Ectodermal cell (in vitro differentiated cells): ENCODE data around the gene ICA1L.

Experiments
- H3K27ac ChIP-seq: 2 replicates; pipeline ENCODE4 v1.7.0; 2013; ENCODE audit warnings: mild to moderate bottlenecking, low read depth, low read length; ENCODE audit not compliant: insufficient read depth, poor library complexity, severe bottlenecking
- H3K27me3 ChIP-seq: 2 replicates; pipeline ENCODE4 v1.7.0; 2013; ENCODE audit warnings: mild to moderate bottlenecking, low read length; ENCODE audit not compliant: insufficient read depth, control insufficient read depth, poor library complexity, severe bottlenecking
- H3K36me3 ChIP-seq: one replicate; pipeline ENCODE4 v1.7.0; 2013; ENCODE audit warnings: low read length; ENCODE audit not compliant: control insufficient read depth, insufficient read depth
- H3K4me1 ChIP-seq: one replicate; pipeline ENCODE4 v1.7.0; 2013; ENCODE audit warnings: low read length; ENCODE audit not compliant: control insufficient read depth, insufficient read depth
- H3K4me3 ChIP-seq: 2 replicates; pipeline ENCODE4 v1.7.0; 2013; ENCODE audit warnings: low read depth, low read length, control low read depth; ENCODE audit not compliant: insufficient read depth
- H3K9me3 ChIP-seq: 2 replicates; pipeline ENCODE4 v1.7.0; 2013; ENCODE audit warnings: mild to moderate bottlenecking, low read length, moderate library complexity; ENCODE audit not compliant: control insufficient read depth
- WGBS, 2 experiments: methylation state at CpG; one replicate each; pipeline ENCODE4 v1.1.7; 2013; ENCODE audit warnings: missing lambda C conversion rate in 2 of 2; 5-methylcytosine and 5-hydroxymethylcytosine counted together

Gene ICA1L

DNA sequence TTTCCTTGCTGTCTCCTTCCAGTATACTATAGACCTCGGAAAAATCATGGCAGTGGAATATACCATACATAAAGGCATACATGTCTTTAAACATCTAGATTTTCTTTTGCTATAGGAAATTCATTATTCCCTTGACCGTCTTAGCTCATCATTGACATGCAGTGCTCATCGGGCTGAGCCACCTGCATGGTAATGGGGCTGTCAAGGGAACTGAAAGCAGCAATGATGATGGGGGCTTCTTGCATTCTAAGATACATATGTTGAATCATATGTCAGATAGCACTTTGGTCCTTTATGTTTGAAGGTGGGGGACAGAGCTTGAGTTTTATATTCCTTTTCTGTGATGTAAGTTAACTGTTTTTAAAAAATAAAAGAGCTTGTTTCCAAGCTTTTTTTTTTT lies 106.6 kb downstream of the ICA1L start:
- no peak overlapping the region for H3K4me3 ChIP-seq
- H3K27me3 ChIP-seq = no peaks in the 10 kb centered on the region
- H3K9me3 ChIP-seq = no peaks in the 10 kb centered on the region
- H3K4me1 ChIP-seq = no peaks in the 10 kb centered on the region
- H3K36me3 ChIP-seq = no peaks in the 10 kb centered on the region
- no peak overlapping the region for H3K27ac ChIP-seq
- WGBS, 2 experiments = 85 to 95% methylated on average over 3 of the region's 3 CpGs

DNA sequence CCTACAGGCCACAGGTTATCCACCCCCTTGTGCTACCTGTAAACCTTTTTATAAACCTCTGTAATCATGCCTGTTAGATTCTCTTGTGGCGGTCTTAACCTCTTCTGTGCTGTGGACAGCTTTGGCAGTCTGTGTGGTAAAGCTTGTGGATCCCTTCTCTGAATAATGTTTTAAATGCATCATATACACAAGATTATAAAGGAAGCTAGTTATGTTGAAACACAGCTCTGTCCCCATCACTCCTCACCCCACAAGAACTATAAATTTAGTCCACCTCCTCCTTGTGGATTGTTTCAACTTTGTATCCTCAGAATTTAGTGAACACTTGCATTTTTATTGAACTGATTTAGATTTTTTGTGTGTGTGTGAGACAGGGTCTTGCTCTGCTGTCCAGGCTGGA lies 107.7 kb downstream of the ICA1L start:
- Histone ChIP-seq H3K4me3 (no peak overlapping the region), H3K9me3 (no peaks in the 10 kb centered on the region), H3K36me3 (peaks cover 5% of the 10 kb centered on the region), H3K27me3 (no peaks in the 10 kb centered on the region), H3K4me1 (no peaks in the 10 kb centered on the region), H3K27ac (no peak overlapping the region)
- WGBS, 2 experiments = 88 to 100% methylated on average over 1 of the region's 1 CpG

GRCh38 chr2:202762556-202762955 lies 109.0 kb downstream of the ICA1L start:
- Histone ChIP-seq H3K9me3 (no peaks in the 10 kb centered on the region), H3K36me3 (peaks cover 9% of the 10 kb centered on the region), H3K4me3 (no peak overlapping the region), H3K27me3 (no peaks in the 10 kb centered on the region), H3K4me1 (no peaks in the 10 kb centered on the region), H3K27ac (no peak overlapping the region)
- 81 to 92% methylated on average over 3 to 4 of the region's 4 CpGs for WGBS, 2 experiments

- peaks cover 16% of the 10 kb centered on the region for H3K36me3 ChIP-seq
Measured at GRCh38 chr2:202760848-202761247, 110.7 kb downstream of the ICA1L start.

DNA sequence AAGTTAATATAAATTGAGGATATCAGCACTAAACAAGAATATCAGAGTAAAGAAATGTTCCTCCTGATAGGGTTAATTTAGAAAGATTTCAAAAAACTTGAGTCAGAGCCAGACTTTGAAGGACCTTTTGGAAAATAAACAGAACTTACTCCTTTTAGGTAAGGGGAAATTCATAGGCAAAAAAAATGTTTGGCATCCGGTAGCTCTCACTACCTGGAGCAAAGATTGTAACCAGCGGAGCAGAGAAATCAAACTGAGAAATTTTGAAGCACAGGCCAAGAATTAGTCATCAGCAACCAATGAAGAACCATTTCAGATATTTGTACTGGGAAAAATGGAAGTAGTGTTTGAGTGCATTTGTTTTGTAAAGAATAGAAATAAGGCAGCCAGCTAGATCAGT lies 113.0 kb downstream of the ICA1L start:
- peaks cover 16% of the 10 kb centered on the region for H3K36me3 ChIP-seq
- H3K4me3 ChIP-seq = no peak overlapping the region
- WGBS, 2 experiments = 93 to 97% methylated on average over 2 of the region's 2 CpGs

More at GRCh38 chr2:202760848-202761247, 110.7 kb downstream of the ICA1L start:
- no peaks in the 10 kb centered on the region for H3K27me3 ChIP-seq
- no peaks in the 10 kb centered on the region for H3K9me3 ChIP-seq
- WGBS, 2 experiments = 87 to 99% methylated on average over 2 of the region's 2 CpGs
- H3K4me1 ChIP-seq = no peaks in the 10 kb centered on the region
- H3K27ac ChIP-seq = no peak overlapping the region
- no peak overlapping the region for H3K4me3 ChIP-seq

GRCh38 chr2:202758128-202758527 lies 113.4 kb downstream of the ICA1L start:
- Histone ChIP-seq H3K4me3 (no peak overlapping the region), H3K27ac (no peak overlapping the region), H3K4me1 (no peaks in the 10 kb centered on the region), H3K36me3 (peaks cover 16% of the 10 kb centered on the region), H3K27me3 (no peaks in the 10 kb centered on the region), H3K9me3 (no peaks in the 10 kb centered on the region)
- 100% methylated on average over 3 of the region's 4 CpGs for WGBS, 2 experiments

More for the DNA sequence above, 113.0 kb downstream of the ICA1L start:
- Histone ChIP-seq H3K4me1 (no peaks in the 10 kb centered on the region), H3K27ac (no peak overlapping the region), H3K27me3 (no peaks in the 10 kb centered on the region), H3K9me3 (no peaks in the 10 kb centered on the region)

GRCh38 chr2:202757339-202757738 lies 114.2 kb downstream of the ICA1L start:
- WGBS, 2 experiments = 95% methylated on average over 5 of the region's 5 CpGs
- peaks cover 16% of the 10 kb centered on the region for H3K36me3 ChIP-seq

DNA sequence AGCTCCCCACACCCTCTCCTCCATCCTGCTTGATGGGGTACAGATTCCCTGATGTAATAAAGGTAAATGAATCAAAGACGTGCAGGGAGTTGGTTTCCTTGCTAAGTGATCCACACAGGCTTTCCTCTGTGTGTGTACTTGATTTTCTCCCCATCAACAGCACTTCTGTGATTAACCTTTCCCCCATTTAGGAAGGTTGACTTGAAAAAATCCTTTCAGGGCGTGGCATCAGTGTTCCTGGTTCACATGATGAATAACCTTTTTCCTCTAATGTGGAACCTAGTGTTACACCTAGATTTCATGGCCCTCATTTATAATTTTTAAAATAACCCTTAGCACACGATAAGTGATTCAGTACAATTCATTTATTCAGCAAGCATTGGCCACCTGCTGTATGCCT lies 115.0 kb downstream of the ICA1L start:
- Histone ChIP-seq H3K4me1 (no peaks in the 10 kb centered on the region), H3K27ac (no peak overlapping the region), H3K4me3 (no peak overlapping the region), H3K9me3 (no peaks in the 10 kb centered on the region), H3K27me3 (no peaks in the 10 kb centered on the region), H3K36me3 (peaks cover 16% of the 10 kb centered on the region)
- WGBS, 2 experiments = 96 to 98% methylated on average over 3 of the region's 3 CpGs

More at GRCh38 chr2:202757339-202757738, 114.2 kb downstream of the ICA1L start:
- no peaks in the 10 kb centered on the region for H3K4me1 ChIP-seq
- H3K27ac ChIP-seq = no peak overlapping the region
- no peaks in the 10 kb centered on the region for H3K9me3 ChIP-seq
- H3K27me3 ChIP-seq = no peaks in the 10 kb centered on the region
- no peak overlapping the region for H3K4me3 ChIP-seq

- Histone ChIP-seq H3K36me3 (peaks cover 16% of the 10 kb centered on the region), H3K27ac (no peak overlapping the region), H3K4me1 (no peaks in the 10 kb centered on the region), H3K9me3 (no peaks in the 10 kb centered on the region), H3K4me3 (no peak overlapping the region), H3K27me3 (no peaks in the 10 kb centered on the region)
- WGBS, 2 experiments = 94 to 95% methylated on average over 4 to 5 of the region's 6 CpGs
Measured at GRCh38 chr2:202754936-202755335, 116.6 kb downstream of the ICA1L start.

- H3K4me1 ChIP-seq = no peaks in the 10 kb centered on the region
- H3K9me3 ChIP-seq = no peaks in the 10 kb centered on the region
- no peaks in the 10 kb centered on the region for H3K27me3 ChIP-seq
- peaks cover 2% of the 10 kb centered on the region for H3K36me3 ChIP-seq
- 90 to 100% methylated on average over 2 of the region's 2 CpGs for WGBS, 2 experiments
- H3K27ac ChIP-seq = no peak overlapping the region
- no peak overlapping the region for H3K4me3 ChIP-seq
Measured at GRCh38 chr2:202752071-202752470, 119.5 kb downstream of the ICA1L start.
